Middle frontal gyrus (tissue), 1 donor: ENCODE data around the gene NUDT16L1.
A peak's percentile ranks its signal among the peaks of the same experiment; 100 is the strongest.
"Not testable (repeated sequence)": the region's sequence is repeated elsewhere in the genome, so short reads cannot be mapped to it uniquely, and the experiment has no call there.

Experiments
- DNase-seq: peaks from one replicate; pipeline ENCODE4 v3.0.0-alpha.2; 2015; ENCODE audit warnings: low spot score; ENCODE audit errors: extremely low spot score

NUDT16L1 gene

DNA sequence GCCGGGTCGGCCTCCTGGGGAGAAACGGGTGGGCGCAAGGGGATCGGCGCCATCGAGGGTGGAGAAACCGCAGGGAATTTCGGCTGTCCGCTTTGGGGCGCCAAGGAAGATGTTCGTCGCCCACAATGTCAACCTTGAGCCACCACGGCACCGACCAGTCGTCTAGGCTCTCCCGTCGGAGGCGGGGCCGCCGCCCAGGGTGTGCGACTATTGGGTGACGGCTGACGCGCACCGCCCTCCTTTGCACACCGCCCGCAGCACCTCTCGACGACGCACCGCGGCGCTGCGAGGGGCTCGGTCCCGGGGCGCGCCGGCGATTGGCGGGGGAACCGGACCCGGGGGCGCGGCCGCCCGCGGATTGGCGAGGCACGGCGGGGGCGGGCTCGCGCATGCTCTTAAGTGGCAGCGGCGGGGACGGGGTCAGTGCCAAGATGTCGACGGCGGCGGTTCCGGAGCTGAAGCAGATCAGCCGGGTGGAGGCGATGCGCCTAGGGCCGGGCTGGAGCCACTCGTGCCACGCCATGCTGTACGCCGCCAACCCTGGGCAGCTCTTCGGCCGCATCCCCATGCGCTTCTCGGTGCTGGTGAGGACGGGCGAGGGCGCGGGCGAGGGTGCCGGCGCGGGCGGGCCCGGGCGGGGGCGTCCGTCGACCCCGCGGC is at the start of gene NUDT16L1:
Gene NUDT16L1, plus strand, starts transcription at position 267 of the 660 bp plus-strand sequence. Its CDS starts 165 bp downstream, at position 432.
- peak; percentile 92 for DNase-seq

DNA sequence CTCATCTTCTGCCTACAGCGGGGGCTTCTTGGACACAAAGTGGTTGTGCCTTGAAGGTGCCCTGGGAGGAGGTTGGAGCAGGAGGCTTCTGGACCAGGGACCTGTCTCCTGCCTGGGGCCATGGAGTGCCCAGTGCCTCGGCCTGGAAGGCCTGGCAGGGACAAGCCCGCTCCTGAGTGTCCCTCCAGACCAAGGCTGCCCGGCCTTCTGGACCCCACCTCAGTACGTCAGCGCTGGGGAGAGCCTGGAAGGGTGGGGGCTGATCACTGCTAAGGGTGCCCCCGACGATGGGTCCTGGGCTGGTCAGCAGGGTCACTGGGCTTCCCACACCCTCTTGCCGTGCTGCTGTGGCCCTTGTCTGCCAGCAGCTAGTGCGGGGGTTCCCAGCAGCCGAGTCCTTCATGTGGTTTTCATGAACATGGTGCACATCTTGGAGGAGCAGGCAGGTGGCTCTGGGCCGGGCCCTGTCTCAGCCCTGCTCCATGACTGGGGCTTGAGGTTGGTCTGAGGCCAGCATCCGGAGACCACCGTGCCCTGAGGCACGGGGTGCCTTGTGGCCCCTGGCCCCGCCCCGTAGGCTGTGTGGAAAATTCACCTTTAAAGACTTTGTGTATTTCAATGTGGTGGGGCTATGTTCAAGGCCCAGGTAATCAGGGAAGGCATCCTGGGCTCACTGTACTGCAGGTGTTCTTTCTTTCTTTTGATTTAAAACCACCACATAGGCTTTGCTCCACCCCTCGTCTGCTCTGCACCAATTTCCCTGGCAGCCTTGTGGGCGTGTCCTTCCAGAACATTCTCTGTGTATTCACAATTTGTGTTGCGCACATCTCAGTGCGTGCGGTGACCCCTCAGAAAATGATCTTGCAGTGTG is 46.4 kb upstream of the NUDT16L1 start:
- no peak for DNase-seq

DNA sequence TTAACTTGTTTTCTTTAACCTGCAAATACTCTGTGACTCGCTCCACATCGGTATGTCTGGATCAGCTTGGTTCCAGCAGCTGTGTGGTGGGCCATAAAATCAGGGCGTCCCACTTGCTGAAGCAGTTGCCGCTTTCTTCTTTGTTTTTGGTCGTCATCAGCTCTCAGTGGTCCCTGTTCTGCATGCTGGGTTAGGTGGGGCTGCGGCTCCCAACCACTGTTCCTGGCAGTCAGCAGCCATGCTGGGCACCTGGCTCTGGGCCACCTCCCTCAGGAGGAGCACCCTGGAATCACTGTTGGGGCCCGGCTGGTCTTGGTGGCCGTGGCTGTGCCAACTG is 45.8 kb upstream of the NUDT16L1 start:
- no peak for DNase-seq

DNA sequence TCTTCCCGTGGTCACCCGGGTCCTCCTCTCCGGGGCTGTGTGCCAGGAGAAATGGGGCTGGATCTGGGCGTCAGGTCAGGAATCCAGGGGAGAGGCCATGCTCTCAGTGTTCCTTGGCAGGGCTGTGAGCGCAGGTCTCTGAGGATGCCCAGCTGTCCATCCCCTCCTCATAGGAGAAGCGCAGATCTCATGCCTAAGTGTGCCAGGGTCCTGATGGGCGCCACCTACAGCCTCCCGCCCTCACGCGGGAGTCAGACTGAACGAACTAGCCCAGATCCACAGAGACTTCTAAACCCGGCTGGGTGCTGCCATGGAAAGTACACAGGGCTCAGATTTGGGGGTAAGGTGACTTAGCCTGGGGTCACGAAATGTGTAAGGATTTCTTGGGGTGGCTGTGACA is 44.4 kb upstream of the NUDT16L1 start:
- DNase-seq: no peak

DNA sequence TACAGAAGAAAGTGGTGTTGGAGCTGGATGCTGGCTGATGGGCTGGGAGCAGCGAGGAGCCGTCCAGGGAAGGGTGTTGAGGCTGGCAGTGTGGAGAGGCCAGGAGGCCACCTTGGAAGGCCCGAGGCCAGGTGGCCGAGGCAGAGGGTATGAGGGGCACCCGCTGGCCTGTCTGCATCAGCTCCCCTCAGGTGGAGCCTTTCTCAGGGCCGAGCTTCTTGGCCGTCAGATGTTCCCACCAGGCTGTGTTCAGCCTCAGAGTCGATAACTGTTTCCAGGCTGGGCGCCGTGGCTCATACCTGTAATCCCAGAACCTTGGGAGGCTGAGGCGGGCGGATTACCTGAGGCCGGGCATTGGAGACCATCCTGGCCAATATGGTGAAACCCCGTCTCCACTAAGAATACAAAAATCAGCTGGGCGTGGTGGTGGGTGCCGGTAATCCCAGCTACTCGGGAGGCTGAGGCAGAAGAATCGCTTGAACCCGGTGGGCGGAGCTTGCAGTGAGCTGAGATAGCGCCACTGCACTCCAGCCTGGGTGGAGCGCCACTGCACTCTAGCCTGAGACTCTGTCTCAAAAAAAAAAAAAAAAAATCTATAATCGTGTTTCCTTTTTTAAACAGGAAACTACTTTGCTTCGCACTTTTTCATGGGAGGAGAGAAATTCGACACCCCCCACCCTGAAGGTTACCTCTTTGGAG is 43.5 kb upstream of the NUDT16L1 start:
- no peak for DNase-seq

DNA sequence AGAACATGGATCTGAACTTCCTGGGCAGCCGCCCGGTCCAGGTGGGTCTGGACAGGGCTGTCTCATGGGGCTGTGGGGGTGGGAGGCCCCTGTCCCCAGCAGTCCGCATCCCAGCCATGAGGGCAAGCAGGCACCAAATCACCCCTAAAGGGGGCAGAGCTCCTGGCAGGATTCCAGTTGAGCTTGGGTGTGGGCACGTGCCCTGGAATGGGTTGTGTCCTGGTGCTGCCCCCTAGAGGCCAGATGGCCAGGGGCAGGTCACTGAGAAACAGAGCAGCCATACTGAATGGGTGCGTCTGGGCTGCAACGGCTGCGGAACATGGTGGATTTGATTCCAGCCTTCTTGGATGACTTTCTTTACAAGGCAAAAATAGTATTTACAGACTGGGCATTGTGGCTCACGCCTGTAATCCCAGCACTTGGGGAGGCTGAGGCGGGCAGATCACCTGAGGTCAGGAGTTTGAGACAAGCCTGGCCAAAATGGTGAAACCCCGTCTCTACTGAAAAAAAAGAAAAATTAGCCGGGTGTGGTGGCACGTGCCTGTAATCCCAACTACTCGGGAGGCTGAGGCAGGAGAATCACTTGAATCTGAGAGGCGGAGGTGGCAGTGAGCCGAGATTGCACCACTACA is 42.8 kb upstream of the NUDT16L1 start:
- DNase-seq: not testable (repeated sequence)

DNA sequence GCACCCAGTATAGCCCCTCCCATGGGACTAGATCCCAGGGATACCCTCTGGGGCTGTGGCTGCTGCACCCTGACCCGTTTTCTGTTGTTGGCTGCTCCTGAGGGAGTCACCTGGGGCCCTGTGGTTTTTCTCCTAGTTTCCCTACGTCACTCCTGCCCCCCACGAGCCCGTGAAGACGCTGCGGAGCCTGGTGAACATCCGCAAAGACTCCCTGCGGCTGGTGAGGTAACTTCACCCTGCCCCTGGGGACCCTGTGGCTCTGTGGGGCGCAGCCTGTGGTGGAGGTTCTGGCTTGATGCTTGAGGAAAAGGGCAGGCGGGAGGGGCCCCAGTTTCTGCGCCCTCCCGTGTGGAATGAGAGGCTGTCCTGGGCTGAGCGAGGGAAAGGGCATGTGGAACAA is 41.5 kb upstream of the NUDT16L1 start:
- DNase-seq: no peak

DNA sequence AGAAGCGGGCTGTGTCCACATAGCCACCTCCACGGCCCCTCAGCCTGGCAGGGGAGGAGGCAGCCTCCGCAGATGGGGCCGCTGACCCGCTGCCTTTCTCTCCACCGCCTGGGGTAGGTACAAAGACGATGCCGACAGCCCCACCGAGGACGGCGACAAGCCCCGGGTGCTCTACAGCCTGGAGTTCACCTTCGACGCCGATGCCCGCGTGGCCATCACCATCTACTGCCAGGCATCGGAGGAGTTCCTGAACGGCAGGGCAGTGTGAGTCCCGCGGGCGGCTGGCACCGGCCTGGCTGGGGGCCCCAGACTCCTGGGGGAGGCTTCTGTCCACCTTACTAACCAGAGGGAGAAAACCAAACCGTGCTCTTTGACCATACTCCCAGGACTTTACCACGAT is 40.8 kb upstream of the NUDT16L1 start:
- no peak for DNase-seq

DNA sequence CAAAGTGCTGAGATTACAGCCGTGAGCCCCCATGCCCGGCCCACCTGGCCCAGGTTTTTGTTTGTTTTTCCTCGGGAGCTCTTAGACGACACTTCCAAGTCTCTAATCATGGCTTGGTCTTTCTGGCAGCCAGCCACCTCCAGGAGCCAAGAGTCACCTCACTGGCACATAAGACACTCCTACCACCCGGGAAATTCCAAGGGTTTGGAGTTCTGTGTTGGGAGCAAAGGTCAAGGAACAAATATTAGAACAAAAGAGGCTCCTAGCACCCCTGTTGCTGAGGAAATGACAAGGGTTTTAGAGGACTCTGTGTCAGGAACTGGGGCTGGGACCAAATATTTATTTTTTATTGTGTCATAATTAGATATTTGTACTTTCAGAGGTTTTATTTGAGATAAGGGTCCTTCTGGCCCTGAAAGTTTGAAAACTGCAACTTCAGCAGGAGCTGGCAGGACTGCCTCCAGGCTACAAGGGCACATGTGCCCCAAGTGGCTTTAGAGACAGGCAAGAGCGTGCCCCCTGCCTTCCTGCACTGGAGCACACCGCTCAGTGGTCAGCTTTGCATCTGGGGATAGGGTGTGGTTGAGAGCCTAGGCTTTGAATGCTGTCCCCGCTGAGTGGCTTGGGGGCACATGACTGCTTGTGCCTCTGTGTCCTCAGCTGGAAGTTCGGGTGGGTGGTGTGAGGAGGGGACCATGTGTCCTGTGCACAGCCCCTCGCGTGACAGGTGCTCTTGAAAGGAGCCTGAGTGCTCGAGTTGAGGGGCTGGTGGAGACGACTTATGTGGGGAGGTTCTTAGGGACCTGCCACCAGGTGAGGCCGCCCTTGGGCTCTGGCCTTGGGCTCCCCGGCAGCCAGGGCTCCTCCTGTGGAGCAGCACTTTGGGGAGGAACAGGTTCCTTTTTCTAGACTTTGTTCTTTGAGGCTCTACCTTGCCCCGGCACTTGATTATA is 39.1 kb upstream of the NUDT16L1 start:
- no peak for DNase-seq

DNA sequence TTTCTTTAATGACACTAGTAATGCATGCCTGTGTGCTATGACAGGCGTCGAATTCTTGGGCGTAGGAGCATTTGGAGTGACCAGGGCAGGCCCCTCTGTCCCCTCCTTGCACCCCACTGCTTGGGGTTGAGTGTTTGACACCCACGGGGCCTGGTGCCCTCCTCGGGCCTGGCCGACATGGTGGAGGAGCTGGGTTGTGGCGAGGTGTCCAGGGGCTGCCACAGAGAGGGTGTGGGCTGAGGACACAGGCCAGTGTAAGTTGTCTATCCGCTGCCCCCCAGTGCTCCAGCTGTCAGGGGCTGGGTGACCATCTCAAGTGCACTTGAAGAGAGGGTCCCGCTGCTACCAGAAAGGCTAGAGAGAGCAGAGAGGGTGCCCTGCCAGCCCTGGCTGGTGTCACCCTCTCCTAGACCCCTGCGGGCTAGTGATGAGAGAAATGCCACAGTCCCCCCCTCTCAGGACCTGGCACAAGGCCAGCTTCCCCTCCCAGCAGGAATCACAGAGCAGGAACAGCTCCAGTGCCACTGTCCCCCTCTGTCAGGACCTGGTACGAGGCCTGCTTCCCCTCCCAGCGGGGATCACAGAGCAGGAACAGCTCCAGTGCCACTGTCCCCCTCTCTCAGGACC is 38.3 kb upstream of the NUDT16L1 start:
- no peak for DNase-seq

DNA sequence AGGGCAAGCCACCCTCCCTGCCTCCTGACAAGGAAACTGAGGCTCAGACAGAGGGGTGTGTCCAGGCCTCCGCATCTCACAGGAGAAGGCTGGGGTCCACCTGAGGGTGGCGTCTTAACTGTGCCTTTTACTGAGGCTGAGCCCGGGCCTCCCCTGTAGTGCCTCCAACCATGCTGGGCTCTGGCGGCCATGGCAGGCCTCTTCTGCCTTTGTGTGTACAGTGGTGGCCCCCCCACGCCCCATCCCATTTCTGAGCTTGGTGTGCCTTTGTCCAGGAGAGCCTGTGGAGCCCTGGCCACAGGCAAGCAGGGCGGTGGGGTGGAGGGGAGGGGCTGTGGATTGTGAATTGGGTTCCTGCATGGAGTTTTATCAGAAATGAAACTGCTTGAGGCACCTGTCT is 37.6 kb upstream of the NUDT16L1 start:
- no peak for DNase-seq

DNA sequence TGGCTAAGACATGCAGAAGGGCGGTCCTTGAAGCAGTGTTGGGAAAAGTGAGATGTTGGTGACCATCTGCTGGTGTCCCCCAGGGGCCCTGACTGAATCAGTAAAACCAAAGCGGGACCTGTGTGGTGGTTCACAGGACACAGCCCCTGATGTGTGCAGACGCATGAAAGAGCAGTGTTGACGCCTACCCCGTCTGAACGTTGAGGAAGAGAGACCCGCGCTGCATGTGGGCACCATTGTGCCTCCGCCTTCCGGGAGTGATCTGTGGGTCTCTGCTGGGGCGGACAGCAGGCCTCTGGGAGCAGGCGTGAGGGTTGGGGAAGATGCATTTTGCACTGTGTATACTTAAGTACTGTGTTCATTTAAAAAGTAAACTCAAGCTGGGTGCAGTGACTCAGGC is 37.1 kb upstream of the NUDT16L1 start:
- DNase-seq: no peak

DNA sequence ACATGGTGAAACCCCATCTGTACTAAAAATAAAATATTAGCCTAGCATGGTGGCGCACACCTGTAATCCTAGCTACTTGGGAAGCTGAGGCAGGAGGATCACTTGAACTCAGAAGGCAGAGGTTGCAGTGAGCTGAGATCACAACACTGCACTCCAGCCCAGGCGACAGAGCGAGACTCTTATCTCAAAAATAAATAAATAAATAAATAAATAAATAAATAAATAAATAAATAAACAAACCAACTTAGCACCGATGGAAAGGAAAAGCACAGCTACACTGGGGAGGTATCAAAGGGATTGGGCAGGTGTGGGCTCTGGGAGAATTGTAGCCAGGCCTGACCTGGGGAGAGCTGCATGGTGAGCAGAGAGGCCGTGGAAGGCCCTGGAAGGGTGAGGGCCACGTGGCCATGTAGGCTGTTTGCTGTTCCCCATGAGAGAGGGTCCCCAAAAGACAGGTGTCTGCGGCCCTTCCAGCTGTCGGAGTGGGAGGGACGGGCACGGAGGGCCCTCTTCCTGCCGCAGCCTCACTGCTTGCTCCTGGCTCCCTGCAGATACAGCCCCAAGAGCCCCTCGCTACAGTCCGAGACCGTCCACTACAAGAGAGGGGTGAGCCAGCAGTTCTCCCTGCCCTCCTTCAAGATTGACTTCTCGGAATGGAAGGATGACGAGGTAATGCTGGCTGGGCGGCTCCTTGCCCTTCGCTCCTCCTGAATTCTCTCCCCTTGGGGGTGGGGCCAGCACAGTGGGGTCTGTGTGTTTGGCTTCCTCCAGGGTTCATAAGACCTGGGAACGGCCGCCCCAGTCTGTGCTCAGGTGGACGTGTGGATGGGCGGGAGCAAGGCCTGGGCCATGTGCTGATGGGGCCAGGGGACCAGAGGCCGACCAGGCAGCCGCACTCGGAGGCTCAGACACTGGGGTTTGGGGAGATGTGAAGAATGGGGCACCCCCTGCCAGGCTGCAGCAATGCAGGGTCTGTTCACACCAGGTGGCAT is 36.4 kb upstream of the NUDT16L1 start:
- no peak for DNase-seq

DNA sequence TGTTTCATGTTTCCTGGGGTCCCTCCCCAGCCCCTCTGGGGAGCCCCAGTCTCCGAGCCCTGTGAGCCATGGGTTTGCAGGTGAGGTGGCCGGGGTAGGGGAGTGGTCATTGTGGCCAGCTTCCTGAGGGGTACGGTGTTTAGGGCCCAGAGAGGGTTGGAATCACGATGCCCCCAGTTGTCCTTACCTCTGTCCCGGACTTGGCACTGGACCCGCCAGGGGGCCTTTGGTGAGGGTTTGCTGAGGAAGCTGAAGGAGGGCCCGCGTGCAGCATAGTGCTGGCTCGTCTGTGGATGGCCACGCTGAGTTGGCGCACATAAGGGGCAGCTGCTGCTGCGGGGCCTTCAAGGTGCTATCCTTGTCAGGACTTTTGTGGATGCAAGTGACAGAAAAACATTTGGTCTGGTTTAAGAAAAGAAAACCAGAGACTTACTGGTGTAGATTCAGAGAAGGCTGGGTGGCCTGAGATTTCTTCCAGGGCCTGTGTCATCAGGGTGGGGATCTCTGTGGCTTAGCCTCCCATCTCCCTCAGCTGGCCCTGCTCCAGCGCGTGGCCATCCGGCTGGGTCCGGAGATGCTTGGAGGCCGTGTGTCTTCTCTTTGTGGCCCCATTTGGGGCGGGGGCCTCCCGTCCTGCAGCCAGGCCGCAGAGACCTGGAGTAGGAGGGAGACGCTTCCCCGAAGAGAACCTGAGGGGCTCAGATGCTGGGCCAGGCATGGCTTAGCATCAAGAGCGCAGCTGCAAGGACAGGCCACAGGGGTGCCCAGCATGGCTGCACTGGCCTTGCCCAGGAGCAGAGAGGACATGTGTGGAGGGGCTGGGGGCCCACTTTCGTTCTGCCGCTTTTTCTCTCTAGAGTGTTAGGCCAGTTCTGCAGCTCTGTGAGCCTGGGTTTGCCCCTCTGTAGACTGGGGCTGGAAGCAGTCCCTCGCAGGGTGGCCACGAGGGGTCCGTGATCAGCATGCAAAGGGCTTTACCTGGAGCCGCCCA is 33.7 kb upstream of the NUDT16L1 start:
- DNase-seq: no peak

DNA sequence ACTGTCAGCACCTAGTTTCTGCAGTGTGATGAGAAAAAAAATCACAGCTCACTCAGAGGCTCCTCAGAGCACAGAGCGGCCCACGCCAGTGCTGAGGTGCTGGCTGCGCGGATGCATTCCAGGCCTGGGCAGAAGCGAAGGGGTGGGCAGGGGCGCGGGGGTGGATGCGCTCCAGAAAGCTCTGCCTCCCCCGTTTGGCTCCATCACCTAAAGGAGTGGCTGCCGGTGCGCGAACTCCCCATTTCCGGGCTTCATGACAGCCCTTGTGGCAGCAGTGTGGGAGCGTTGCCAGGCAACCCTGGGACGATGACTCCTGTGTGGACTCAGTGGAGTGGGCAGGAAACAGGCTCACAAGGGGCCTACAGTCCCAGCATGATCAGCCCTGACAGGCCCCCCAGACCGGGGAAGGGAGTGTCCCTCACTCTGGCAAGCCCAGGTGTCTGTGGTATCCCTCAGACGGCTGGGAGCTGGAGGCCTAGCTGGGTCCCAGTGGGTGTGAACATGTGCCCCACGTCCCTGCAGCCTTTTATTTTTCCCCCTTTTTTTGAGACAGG is 32.8 kb upstream of the NUDT16L1 start:
- DNase-seq: peak; percentile 44

DNA sequence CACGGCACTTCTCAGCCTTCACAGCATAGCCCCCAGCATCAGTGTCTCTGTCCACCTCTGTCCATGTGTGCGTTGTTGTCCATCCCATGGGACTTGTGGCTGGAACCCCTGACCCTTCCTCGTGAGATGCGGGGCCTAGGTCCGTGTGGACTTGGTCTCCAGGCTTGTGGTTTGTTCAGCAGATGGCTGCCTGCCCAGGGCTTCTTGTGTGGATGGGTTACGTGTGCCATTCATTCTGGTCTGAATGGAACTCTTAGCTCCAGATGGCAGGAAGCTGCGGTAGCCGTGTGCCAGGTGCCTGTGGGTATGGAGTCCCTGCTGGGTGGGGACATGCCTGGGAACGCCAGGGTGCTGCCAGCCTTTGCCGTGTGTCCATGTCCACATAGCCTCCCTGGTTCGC is 31.7 kb upstream of the NUDT16L1 start:
- DNase-seq: no peak

DNA sequence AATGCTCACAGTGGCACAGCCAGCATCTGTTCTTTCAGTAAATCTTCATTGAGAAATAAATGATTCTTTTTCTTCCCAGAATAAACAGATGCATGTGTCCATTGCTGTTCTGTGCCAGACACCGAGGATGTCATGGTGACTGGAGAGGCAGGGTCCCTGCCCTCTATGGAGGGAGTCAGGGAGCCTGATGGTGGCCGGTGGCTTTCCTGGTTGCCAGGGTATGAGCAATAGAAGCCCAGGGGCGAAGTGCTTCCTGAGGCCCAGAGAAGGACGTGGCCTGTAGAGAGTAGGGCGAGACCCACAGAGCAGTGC is 29.9 kb upstream of the NUDT16L1 start:
- no peak for DNase-seq
